ENCODE data around the gene CASTOR1.

DNA sequence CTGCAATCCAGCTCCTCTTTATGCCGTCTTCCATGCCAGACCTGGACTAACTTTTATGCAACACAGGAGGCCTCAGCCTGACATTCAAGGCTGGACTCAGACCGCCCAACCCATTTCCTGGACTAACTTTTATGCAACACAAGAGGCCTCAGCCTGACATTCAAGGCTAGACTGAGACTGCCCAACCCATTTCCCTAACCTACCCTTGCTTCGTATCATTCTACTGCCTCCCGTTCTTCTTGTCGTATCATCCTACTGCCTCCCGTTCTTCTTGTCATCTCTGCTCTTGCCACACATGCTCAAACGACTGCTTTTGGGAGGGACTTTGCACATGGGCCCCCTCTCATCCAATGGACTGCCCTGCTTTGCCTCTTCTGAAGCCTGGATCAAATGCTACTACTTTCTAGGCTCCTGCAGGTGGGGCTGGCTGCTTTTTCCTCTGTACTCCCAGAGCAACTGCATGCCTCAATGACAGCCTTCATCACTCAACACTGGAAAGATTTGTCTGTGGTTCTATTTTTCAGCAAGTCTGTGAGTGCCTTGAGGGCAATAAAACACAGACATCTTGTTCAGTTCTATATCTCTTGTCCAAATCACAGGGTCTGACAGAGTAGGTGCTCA, 29.6 kb upstream of the CASTOR1 start:
- no peak for TF ChIP-seq CTCF (IDR thresholded peaks at IDR 0.05)
- no peak for TF ChIP-seq POLR2A (IDR thresholded peaks at IDR 0.05)

Measured in thyroid gland (tissue), 4 donors.